Astrocyte (in vitro differentiated cells and primary cell): Measurements from ENCODE around the gene MEGF6. TPM values are rescaled to one million over a fixed set of nuclear protein-coding genes. Genes with fewer than 3 reads are reported as not detected.

Source experiments
- DNase-seq: peaks from one replicate; pipeline ENCODE4 v3.0.0-alpha.2; 2010; ENCODE audit warnings: low read depth
- FAIRE-seq: peaks from 2 replicates; lab custom pipeline; 2011; peaks lifted over from hg19 to GRCh38; lab: Jason Lieb, UNC
- H2AFZ ChIP-seq: 2 replicates; pipeline ENCODE4 v1.6.0; 2012; ENCODE audit warnings: low read depth, low read length, inconsistent platforms
- H3K27ac ChIP-seq: 2 replicates; pipeline ENCODE4 v1.5.1; 2011; ENCODE audit warnings: low read depth, low read length, inconsistent platforms
- H3K27me3 ChIP-seq: 2 replicates; pipeline ENCODE4 v1.6.0; 2011; ENCODE audit warnings: low read length, inconsistent platforms; ENCODE audit not compliant: insufficient read depth
- H3K36me3 ChIP-seq: 2 replicates; pipeline ENCODE4 v1.5.1; 2011; ENCODE audit warnings: low read length, inconsistent platforms; ENCODE audit not compliant: insufficient read depth
- H3K4me1 ChIP-seq: 2 replicates; pipeline ENCODE4 v1.5.1; 2011; ENCODE audit warnings: low read length, inconsistent platforms; ENCODE audit not compliant: insufficient read depth
- H3K4me2 ChIP-seq: 2 replicates; pipeline ENCODE4 v1.6.0; 2012; ENCODE audit warnings: low read length, inconsistent platforms
- H3K4me3 ChIP-seq: 2 replicates; pipeline ENCODE4 v1.5.1; 2011; ENCODE audit warnings: low read depth, mild to moderate bottlenecking, low read length, inconsistent platforms; ENCODE audit not compliant: insufficient read depth
- H3K79me2 ChIP-seq: 2 replicates; pipeline ENCODE4 v1.6.0; 2012; ENCODE audit warnings: mild to moderate bottlenecking, low read length, inconsistent platforms; ENCODE audit not compliant: insufficient read depth
- H3K9ac ChIP-seq: 2 replicates; pipeline ENCODE4 v1.6.0; 2012; ENCODE audit warnings: mild to moderate bottlenecking, low read length, inconsistent platforms
- H3K9me3 ChIP-seq: 2 replicates; pipeline ENCODE4 v1.5.1; 2012; ENCODE audit warnings: low read depth, mild to moderate bottlenecking, low read length, inconsistent platforms; ENCODE audit not compliant: insufficient read depth
- H4K20me1 ChIP-seq: 2 replicates; pipeline ENCODE4 v1.6.0; 2012; ENCODE audit warnings: low read length, inconsistent platforms; ENCODE audit not compliant: insufficient read depth
- H3K27ac Mint-ChIP-seq: one replicate; pipeline ENCODE4 v1.8.0; 2021; ENCODE audit warnings: mild to moderate bottlenecking, mixed read lengths; ENCODE audit not compliant: unreplicated experiment
- H3K27me3 Mint-ChIP-seq: one replicate; pipeline ENCODE4 v1.8.0; 2021; ENCODE audit warnings: low read depth, mixed read lengths; ENCODE audit not compliant: unreplicated experiment
- H3K36me3 Mint-ChIP-seq: one replicate; pipeline ENCODE4 v1.8.0; 2021; ENCODE audit warnings: low read depth, mixed read lengths; ENCODE audit not compliant: unreplicated experiment
- H3K4me1 Mint-ChIP-seq: one replicate; pipeline ENCODE4 v1.8.0; 2021; ENCODE audit warnings: low read depth, mixed read lengths; ENCODE audit not compliant: unreplicated experiment
- H3K4me3 Mint-ChIP-seq: one replicate; pipeline ENCODE4 v1.8.0; 2021; ENCODE audit warnings: mild to moderate bottlenecking, moderate library complexity, mixed read lengths; ENCODE audit not compliant: unreplicated experiment
- H3K9me3 Mint-ChIP-seq: one replicate; pipeline ENCODE4 v1.8.0; 2021; ENCODE audit warnings: mild to moderate bottlenecking, mixed read lengths; ENCODE audit not compliant: unreplicated experiment
- EZH2 ChIP-seq: IDR thresholded peaks from 2 replicates; pipeline ENCODE4 v1.6.1; 2012; ENCODE audit warnings: mild to moderate bottlenecking, low read length, inconsistent platforms; ENCODE audit not compliant: insufficient read depth
- total RNA-seq: library from RNA; stranded (reverse); gene quantifications from 2 replicates; pipeline ENCODE4 v1.2.1, GENCODE V29; 2021
- TF ChIP-seq, protein P1 (sequence below): IDR thresholded peaks from 2 replicates; pipeline ENCODE4 v1.5.1; 2011; ENCODE audit warnings: low read depth, mild to moderate bottlenecking, inconsistent platforms, low read length, moderate library complexity; ENCODE audit not compliant: insufficient read depth

MEGF6 gene
- total RNA-seq, 1 donor from 2014 or later, result 14.8 TPM

DNA sequence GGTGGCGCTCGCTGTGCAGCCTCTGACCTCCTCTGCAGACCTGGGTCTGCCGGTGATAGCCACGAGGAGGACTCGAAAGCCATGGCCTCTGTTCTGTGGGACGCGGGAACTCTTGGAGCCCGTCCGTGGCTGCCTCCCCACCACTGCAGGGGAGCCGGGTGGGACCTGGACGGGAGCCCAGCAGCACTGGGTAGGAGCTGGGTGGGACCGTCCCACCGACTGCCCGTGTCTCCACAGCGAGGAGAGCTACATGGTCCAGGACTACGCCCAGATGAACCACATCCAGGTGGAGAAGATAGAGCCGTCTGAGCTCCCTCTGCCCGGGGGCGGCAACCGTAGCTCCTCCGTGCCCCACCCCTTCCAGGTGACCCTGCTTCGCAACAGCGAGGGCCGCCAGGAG lies 133.1 kb downstream of the MEGF6 start:
- no peaks in the 10 kb centered on the region for H3K27me3 ChIP-seq
- no peak for TF ChIP-seq EZH2
- TF ChIP-seq, protein P1, sequence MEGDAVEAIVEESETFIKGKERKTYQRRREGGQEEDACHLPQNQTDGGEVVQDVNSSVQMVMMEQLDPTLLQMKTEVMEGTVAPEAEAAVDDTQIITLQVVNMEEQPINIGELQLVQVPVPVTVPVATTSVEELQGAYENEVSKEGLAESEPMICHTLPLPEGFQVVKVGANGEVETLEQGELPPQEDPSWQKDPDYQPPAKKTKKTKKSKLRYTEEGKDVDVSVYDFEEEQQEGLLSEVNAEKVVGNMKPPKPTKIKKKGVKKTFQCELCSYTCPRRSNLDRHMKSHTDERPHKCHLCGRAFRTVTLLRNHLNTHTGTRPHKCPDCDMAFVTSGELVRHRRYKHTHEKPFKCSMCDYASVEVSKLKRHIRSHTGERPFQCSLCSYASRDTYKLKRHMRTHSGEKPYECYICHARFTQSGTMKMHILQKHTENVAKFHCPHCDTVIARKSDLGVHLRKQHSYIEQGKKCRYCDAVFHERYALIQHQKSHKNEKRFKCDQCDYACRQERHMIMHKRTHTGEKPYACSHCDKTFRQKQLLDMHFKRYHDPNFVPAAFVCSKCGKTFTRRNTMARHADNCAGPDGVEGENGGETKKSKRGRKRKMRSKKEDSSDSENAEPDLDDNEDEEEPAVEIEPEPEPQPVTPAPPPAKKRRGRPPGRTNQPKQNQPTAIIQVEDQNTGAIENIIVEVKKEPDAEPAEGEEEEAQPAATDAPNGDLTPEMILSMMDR, result no peak
- Mint-ChIP-seq H3K4me3 (no peak overlapping the region), H3K27ac (no peak overlapping the region), H3K27me3 (peaks cover 4% of the 10 kb centered on the region), H3K9me3 (no peaks in the 10 kb centered on the region), H3K36me3 (no peaks in the 10 kb centered on the region), H3K4me1 (no peaks in the 10 kb centered on the region)
- H4K20me1 ChIP-seq, result no peaks in the 10 kb centered on the region
- H3K27ac ChIP-seq, result no peak overlapping the region
- no peaks in the 10 kb centered on the region for H3K79me2 ChIP-seq
- H3K4me2 ChIP-seq, result no peak overlapping the region
- H3K9me3 ChIP-seq, result no peaks in the 10 kb centered on the region
- no peak overlapping the region for H3K4me3 ChIP-seq
- H2AFZ ChIP-seq, result no peak overlapping the region
- no peak overlapping the region for H3K9ac ChIP-seq
- DNase-seq, result no peak
- FAIRE-seq, result no peak
- peaks cover 11% of the 10 kb centered on the region for H3K4me1 ChIP-seq
- H3K36me3 ChIP-seq, result no peaks in the 10 kb centered on the region

DNA sequence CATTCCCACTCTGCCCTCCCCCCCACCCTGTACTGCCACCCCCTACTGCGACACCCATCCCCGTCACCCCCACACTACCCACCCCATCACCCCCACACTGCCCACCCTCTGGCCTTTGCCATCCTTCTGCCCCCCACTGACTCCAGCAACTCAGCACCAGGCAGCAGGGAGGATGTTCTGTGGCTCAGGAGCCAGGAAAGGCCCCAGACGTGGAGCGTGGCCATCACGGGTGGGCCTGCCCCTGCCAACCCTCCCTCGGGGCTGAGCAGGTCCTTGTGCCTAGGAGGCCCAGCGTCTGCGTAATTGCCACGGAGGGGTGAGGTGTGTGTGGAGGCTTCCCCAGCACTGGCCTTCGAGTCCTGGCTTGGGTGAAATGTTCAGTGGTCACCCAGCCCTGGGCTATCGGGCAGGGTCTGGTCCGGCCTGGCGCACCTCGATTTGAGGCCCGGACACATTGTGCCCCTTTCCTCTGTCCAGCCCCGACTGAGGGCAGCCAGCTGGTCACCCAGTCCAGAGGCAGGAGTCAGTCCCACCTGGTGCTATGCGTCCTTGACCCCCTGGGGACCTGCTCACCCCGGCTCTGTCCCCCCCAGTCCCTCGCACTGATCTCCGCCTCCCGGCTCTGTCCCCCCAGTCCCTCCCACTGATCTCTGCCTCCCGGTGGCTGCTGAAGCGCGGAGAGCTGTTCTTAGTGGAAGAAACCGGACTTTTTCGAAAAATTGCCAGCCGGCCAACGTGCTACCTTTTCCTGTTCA lies 133.9 kb downstream of the MEGF6 start:
- Histone ChIP-seq H3K4me3 (no peak overlapping the region), H3K4me2 (no peak overlapping the region), H3K36me3 (no peaks in the 10 kb centered on the region), H3K79me2 (no peaks in the 10 kb centered on the region), H3K27ac (no peak overlapping the region), H3K4me1 (peaks cover 15% of the 10 kb centered on the region), H3K9ac (no peak overlapping the region), H2AFZ (no peak overlapping the region), H3K27me3 (no peaks in the 10 kb centered on the region), H3K9me3 (no peaks in the 10 kb centered on the region), H4K20me1 (no peaks in the 10 kb centered on the region)
- DNase-seq, result no peak
- TF ChIP-seq, protein P1, result no peak
- TF ChIP-seq EZH2, result no peak
- Mint-ChIP-seq H3K27ac (no peak overlapping the region), H3K4me3 (no peak overlapping the region), H3K27me3 (peaks cover 4% of the 10 kb centered on the region), H3K36me3 (no peaks in the 10 kb centered on the region), H3K4me1 (no peaks in the 10 kb centered on the region), H3K9me3 (no peaks in the 10 kb centered on the region)
- no peak for FAIRE-seq

DNA sequence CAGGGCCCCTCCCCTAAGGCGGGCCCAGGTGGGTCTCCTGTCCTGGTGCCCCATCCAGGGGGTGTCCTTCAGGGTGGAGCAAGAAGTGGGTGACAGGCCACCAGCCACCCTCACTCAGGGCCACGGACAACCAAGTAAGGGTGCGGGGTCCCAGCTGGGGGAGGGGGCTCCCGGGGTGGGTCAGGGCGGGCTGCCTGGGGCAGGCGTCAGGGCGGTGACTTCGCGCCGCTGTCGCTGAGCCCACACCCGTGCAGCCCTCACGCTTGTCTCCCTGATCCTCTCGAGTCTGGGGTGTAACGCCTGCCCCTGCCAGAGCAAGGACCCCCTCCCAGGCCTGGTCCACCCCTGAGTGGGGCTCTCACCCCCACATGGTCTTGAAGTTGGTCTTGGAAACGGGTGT lies 134.6 kb downstream of the MEGF6 start:
- Histone ChIP-seq H3K4me1 (peaks cover 22% of the 10 kb centered on the region), H3K27ac (no peak overlapping the region), H3K9ac (no peak overlapping the region), H3K4me3 (no peak overlapping the region), H3K79me2 (no peaks in the 10 kb centered on the region), H4K20me1 (no peaks in the 10 kb centered on the region), H3K9me3 (no peaks in the 10 kb centered on the region), H2AFZ (no peak overlapping the region), H3K4me2 (no peak overlapping the region), H3K27me3 (no peaks in the 10 kb centered on the region), H3K36me3 (no peaks in the 10 kb centered on the region)
- H3K4me1 Mint-ChIP-seq, result peaks cover 2% of the 10 kb centered on the region
- no peak overlapping the region for H3K27ac Mint-ChIP-seq
- no peaks in the 10 kb centered on the region for H3K9me3 Mint-ChIP-seq
- H3K27me3 Mint-ChIP-seq, result peaks cover 4% of the 10 kb centered on the region
- TF ChIP-seq, protein P1, result no peak
- no peak for TF ChIP-seq EZH2
- no peak overlapping the region for H3K4me3 Mint-ChIP-seq
- no peak for DNase-seq
- H3K36me3 Mint-ChIP-seq, result no peaks in the 10 kb centered on the region
- no peak for FAIRE-seq
